ENCODE measurements around the gene KDM4B. TPM values are rescaled to one million over a fixed set of nuclear protein-coding genes. Genes with fewer than 3 reads are reported as not detected.

Gene KDM4B
- total and polyA plus RNA-seq, 10 of the 15 experiments (the other 5 are each of a cell fraction or from before 2014, with no cell fraction given) = 0.47 to 49.6 (median 16.2) TPM

GRCh38 chr19:5131031-5131505 lies 162.2 kb downstream of the KDM4B start (continued):
- peak; percentile 96 for TF ChIP-seq SPI1 (IDR thresholded peaks at IDR 0.05; ENCODE audit: borderline replicate concordance, insufficient read depth, low read depth, low read length)
- no peak for TF ChIP-seq TCF7 (IDR thresholded peaks at IDR 0.05; ENCODE audit: borderline replicate concordance)
- TF ChIP-seq CTCF (IDR thresholded peaks at IDR 0.05 in 2 of 3, conservative IDR thresholded peaks at IDR 0.05 in 1 of 3; ENCODE audit: control insufficient read depth in 2 of 3, extremely low read depth in 1 of 3, insufficient read depth in 1 of 3, low read depth in 3 of 3, low read length in 3 of 3) = peak; percentile 37 to 46 (median 40); a peak in 5 of 6 replicates
- peak; percentile 1; the same call in 1 of the 2 replicates for TF ChIP-seq SMARCA5 (IDR thresholded peaks at IDR 0.05)
- no peak for TF ChIP-seq ATF7 (IDR thresholded peaks at IDR 0.05; ENCODE audit: low read depth)
- peak; percentile 32 to 65; a peak in 3 of 4 replicates for TF ChIP-seq BHLHE40 (IDR thresholded peaks at IDR 0.05; ENCODE audit: borderline replicate concordance in 1 of 2, low read depth in 2 of 2, low read length in 1 of 2)
- TF ChIP-seq MTA3 (IDR thresholded peaks at IDR 0.05; ENCODE audit: borderline replicate concordance, low read length) = no peak
- no peak for TF ChIP-seq ZNF274 (IDR thresholded peaks at IDR 0.05; ENCODE audit: insufficient read depth, insufficient read length)
- no peak for TF ChIP-seq ZSCAN29 (IDR thresholded peaks at IDR 0.05)
- peak; percentile 57 for TF ChIP-seq SP1 (IDR thresholded peaks at IDR 0.05; ENCODE audit: low read depth, low read length)
- TF ChIP-seq ESRRA (IDR thresholded peaks at IDR 0.05; ENCODE audit: low read length) = no peak
- TF ChIP-seq MEF2B (IDR thresholded peaks at IDR 0.05; ENCODE audit: partially characterized antibody, poor library complexity, severe bottlenecking) = peak; percentile 3
- no peak for TF ChIP-seq ZBTB33 (IDR thresholded peaks at IDR 0.05)
- TF ChIP-seq CHD1 (IDR thresholded peaks at IDR 0.05; ENCODE audit: low read depth, low read length) = no peak
- TF ChIP-seq EED (IDR thresholded peaks at IDR 0.05; ENCODE audit: low read depth) = peak; percentile 76
- TF ChIP-seq PML (IDR thresholded peaks at IDR 0.05; ENCODE audit: low read length) = peak; percentile 28; the same call in 1 of the 2 replicates
- TF ChIP-seq MTA2 (IDR thresholded peaks at IDR 0.05; ENCODE audit: low read depth) = no peak; the same call in 1 of the 2 replicates
- no peak for TF ChIP-seq HSF1 (IDR thresholded peaks at IDR 0.05; ENCODE audit: low read depth, low read length)
- no peak for TF ChIP-seq STAT1 (conservative IDR thresholded peaks at IDR 0.05)
- peak; percentile 75; the same call in 1 of the 2 replicates for TF ChIP-seq NBN (IDR thresholded peaks at IDR 0.05)
- TF ChIP-seq PKNOX1 (IDR thresholded peaks at IDR 0.05) = no peak
- 0 out of 2 replicates have a peak, but pooled peaks have one; percentile 72 for TF ChIP-seq TARDBP (IDR thresholded peaks at IDR 0.05; ENCODE audit: borderline replicate concordance)
- TF ChIP-seq JUND (IDR thresholded peaks at IDR 0.05; ENCODE audit: low read depth, low read length) = no peak
- no peak for TF ChIP-seq RCOR1 (conservative IDR thresholded peaks at IDR 0.05; ENCODE audit: low read depth, low read length)
- no peak for TF ChIP-seq SUPT20H (IDR thresholded peaks at IDR 0.05; ENCODE audit: borderline replicate concordance, control insufficient read depth, low read depth, low read length)
- TF ChIP-seq HDAC6 (IDR thresholded peaks at IDR 0.05; ENCODE audit: unreplicated experiment) = no peak
- peak; percentile 86 for TF ChIP-seq IKZF1 (conservative IDR thresholded peaks at IDR 0.05)
- peak; percentile 86 for TF ChIP-seq RUNX3 (IDR thresholded peaks at IDR 0.05; ENCODE audit: low read length)

Measured in GM12878 (cell line).